Urinary bladder (tissue), 4 donors: ENCODE measurements around the gene PXN. TPM values are rescaled to one million over a fixed set of nuclear protein-coding genes. Genes with fewer than 3 reads are reported as not detected.
"Not testable (repeated sequence)": the region's sequence is repeated elsewhere in the genome, so short reads cannot be mapped to it uniquely, and the experiment has no call there.

Experiments used
- DNase-seq: peaks from one replicate; pipeline ENCODE4 v3.0.0-alpha.2; 2015; ENCODE audit errors: extremely low spot score
- H3K27ac ChIP-seq: one replicate; pipeline ENCODE4 v1.5.1; 2013; ENCODE audit warnings: low read depth, mild to moderate bottlenecking, moderate library complexity
- H3K36me3 ChIP-seq: one replicate; pipeline ENCODE4 v1.6.1; 2013; ENCODE audit warnings: mild to moderate bottlenecking, moderate library complexity; ENCODE audit not compliant: insufficient read depth
- H3K4me1 ChIP-seq: one replicate; pipeline ENCODE4 v1.6.1; 2013; ENCODE audit warnings: mild to moderate bottlenecking, moderate library complexity; ENCODE audit not compliant: insufficient read depth
- H3K4me3 ChIP-seq: one replicate; pipeline ENCODE4 v1.5.1; 2013; ENCODE audit warnings: low read depth, low read length
- WGBS: extraction: QIAGEN DNeasy Blood & Tissue Kit; methylation state at CpG from one replicate; pipeline ENCODE4 v1.1.7; 2013; 5-methylcytosine and 5-hydroxymethylcytosine counted together
- polyA plus RNA-seq: library from polyadenylated mRNA; stranded (reverse); fragments of 200-250 nt; gene quantifications from one replicate; pipeline ENCODE4 v1.2.3, GENCODE V29; 2013
- total RNA-seq: library from RNA; depleted of rRNA; stranded (reverse); fragments of >200 nt; gene quantifications from one replicate; pipeline ENCODE4 v1.2.3, GENCODE V29; 2014
- donor health status: healthy with polysubstance abuse.
- donor health status: healthy.

The PXN gene
- total and polyA plus RNA-seq, 2 donors = 32.4 to 111 TPM

DNA sequence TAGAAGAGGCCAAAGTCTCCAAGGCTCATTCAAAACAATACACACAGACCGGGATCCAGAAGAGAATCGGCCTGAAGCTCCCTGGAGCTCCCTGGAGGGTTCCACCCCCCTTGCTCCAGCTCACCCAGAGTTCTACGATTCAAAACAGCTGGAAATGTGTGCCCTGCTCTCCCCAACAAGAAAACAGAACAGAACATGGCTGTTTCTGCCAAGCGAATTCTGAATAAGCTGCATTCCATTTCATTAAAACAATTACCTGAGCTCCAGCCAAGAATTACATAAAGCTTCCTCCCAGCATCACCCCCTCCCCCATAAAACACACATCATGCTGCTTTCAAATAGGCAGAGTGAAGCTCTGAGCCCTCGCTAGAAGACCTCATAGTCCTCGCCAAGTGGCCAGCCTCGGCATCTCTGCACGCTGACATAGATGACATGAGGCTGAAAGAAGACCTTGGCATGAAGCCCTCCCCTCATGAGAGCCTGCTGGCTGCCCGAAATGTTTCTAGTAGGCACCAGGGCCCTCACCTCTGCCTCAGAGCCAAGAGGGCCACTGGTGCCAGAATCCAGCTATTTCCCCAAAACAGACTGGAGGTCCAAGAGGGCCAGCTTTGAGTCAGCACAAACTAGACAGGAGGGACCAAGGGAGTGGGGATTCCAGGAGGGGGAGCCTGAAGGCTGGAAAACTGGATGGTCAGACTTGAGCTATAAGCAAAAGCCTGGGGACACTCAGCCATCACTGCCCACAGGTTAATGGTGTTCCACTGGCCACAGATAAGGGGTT, 8.3 kb downstream of the PXN start:
- Histone ChIP-seq H3K4me3 (no peak overlapping the region), H3K27ac (no peak overlapping the region), H3K4me1 (no peaks in the 10 kb centered on the region), H3K36me3 (no peaks in the 10 kb centered on the region)
- peak; percentile 86 for DNase-seq
- 13% methylated on average over 9 of the region's 9 CpGs for WGBS

DNA sequence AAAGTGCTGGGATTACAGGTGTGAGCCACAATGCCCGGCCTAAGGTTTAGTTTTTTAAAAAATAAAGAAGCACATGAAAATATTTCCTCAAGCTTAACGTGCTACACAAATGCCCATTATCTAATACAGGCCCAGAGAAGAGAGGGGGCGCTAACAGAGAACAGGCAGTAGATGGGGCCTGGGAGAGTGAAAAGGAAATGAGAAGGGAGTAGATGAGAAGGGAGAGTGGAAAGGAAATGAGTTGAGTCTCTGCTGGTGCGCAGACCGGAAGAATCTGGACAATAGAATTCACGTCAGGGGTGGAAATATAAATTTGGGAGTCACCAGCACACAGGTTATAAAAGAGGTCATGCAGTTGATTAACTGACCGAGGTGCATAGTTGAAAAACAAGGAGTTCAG, 10.7 kb downstream of the PXN start:
- Histone ChIP-seq H3K36me3 (no peaks in the 10 kb centered on the region), H3K4me3 (no peak overlapping the region), H3K27ac (no peak overlapping the region), H3K4me1 (peaks cover 3% of the 10 kb centered on the region)
- WGBS = 83% methylated on average over 7 of the region's 7 CpGs
- no peak for DNase-seq

DNA sequence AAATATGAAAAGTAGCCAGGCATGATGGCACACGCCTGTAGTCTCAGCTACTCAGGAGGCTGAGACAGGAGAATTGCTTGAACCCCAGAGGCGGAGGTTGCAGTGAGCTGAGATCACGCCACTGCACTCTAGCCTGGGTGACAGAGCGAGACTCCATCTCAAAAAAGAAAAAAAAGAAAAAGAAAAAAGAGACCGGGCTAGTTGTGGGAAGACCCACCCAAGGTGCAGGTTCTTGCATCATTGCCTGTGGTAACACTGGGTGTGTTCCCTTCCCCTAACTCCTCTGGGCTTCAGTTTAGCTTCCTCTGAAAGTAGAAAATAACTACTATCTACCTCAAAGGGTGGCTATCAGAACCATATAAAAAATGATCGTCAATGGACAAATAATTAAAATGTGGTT, 12.2 kb downstream of the PXN start:
- 80% methylated on average over 6 of the region's 6 CpGs for WGBS
- not testable (repeated sequence) for DNase-seq, H3K4me1 ChIP-seq, H3K36me3 ChIP-seq, H3K4me3 ChIP-seq, H3K27ac ChIP-seq

DNA sequence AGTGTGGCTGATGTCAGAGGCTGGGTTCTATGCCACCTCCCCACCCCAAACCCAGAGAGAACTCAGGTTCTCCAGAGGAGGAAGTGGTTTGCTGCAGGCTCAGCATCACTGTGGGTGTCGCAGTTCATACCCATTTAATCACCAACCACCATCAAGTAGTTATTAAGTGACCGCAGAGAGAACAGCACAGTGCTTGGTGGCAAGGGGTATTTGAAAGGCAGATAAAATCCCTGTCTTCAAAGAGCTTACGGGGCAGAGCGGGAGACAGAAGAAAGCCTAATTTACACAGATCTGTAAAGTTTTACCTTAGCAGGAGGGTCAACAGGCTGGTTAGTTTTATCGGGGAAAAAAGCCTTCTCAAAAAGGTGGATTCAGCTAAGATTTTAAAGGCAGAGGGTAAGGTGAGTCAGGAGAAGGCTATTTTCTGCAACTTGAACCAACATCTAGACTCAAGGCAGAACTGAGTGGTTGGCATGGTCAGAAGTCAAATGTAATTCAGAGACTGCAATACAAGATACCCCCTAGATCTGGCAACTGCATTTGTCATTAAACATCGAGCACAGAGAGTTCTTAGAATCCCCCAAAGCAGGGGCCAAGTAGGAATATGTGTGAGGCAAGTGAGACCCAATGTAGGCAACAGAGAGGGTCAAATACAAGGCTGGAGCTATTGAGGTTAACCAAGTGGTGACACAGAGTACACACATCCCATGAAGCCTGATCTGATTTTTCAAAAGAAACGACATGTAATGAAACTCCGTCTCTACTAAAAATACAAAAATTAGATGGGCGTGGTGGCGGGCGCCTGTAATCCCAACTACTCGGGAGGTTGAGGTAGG, 13.2 kb downstream of the PXN start:
- Histone ChIP-seq H3K4me3 (no peak overlapping the region), H3K27ac (no peak overlapping the region), H3K4me1 (peaks cover 6% of the 10 kb centered on the region), H3K36me3 (no peaks in the 10 kb centered on the region)
- WGBS = 85% methylated on average over 12 of the region's 12 CpGs
- DNase-seq = no peak

DNA sequence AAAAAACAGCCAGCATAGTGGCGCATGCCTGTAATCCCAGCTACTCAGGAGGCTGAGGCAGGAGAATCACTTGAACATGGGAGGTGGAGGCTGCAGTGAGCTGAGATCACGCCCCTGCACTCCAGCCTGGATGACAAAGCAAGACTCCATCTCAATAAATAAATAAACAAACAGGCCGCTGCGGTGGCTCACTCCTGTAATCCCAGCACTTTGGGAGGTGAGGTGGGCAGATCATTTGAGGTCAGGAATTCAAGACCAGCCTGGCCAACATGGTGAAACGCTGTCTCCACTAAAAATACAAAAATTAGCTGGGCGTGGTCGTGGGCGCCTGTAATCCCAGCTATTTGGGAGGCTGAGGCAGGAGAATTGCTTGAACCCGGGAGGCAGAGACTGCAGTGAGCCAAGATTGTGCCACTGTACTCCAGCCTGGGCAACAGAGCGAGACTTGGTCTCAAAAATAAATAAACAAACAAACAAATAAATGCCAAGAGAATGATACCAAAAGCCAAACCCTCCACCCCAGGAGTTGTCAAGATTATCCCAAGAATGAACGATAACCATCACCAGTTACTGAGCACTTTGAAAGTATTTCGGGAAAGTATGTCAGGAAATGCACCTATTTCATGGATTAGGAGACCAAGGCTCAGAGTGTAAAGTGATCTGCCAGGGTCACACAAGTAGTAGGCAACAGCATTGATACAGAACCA, 14.0 kb downstream of the PXN start:
- H3K4me1 ChIP-seq, H3K4me3 ChIP-seq, DNase-seq, H3K27ac ChIP-seq, H3K36me3 ChIP-seq: not testable (repeated sequence)
- 87% methylated on average over 12 of the region's 12 CpGs for WGBS

DNA sequence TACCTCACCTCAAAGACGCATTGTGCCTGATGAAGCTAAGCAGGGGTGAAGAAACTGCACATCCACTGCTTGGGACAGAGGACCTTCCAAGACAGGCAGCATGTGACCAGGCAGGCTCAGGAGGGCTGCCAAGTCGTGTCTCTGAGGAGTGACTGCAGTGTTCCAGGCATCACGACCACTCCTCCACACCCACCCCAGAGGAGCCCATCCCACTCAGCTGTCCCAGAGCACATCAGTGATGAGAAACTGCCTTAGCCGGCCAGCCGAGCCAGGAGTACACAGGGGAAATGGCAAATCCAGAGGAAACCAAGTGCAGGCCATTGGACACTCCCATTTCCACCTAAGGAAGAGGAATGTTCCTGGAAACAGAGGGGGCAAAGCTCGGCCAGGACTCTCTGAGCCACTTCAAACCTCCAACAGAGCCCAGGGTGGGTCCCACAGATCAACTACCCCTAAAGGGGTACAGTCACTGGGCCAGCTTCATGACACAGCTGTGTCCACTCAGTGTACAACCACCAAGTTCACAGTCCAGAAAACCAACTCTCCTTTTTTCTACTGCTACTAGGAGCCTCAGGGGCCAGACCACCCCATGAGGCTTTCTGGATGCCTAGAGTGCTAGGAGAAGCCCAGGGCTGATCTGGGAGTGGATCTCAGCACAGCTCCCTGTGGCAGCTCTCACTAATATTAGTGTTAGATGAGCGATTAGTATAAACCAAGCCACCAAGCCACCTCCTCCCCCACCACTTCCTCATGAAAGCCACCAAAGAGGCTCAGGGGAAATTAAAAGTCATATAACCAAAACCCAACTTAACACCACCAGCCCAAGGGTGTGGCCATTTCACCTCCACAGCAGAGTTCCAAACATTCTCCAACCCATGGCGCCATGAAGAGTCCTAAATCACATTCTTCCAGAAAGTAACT, 15.4 kb downstream of the PXN start:
- Histone ChIP-seq H3K36me3 (no peaks in the 10 kb centered on the region), H3K4me1 (peaks cover 6% of the 10 kb centered on the region), H3K27ac (no peak overlapping the region), H3K4me3 (no peak overlapping the region)
- DNase-seq = no peak
- 40% methylated on average over 8 of the region's 8 CpGs for WGBS

DNA sequence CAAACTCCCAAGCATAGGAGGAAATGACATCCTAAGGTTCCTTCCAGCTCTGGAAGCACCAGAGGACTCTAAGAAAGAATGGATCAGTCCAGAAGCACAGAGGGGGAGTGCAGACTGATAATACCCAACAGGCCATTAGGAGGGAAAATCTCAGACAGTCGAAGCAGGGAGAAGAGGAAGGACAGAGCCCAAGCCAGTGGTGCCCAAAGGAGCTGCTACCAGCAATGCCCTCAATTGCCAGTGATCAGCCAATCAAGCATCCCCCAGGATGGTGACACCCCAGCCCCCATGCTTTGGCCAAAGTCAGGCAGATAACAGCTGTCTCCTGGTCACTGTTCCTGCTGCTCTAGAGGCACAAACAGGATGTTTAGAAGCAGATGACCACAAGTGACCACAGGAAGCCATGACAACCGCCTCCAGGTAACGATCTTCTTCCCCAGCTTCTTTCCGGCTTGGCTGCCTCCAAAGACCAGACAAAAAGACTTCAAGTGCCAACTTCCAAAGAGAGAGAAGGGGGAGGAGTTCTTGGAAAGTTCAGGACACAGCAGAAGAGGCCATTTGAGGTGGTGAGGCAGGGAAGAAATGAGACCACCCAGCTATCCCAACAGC, 16.2 kb downstream of the PXN start:
- no peak for DNase-seq
- no peak overlapping the region for H3K27ac ChIP-seq

DNA sequence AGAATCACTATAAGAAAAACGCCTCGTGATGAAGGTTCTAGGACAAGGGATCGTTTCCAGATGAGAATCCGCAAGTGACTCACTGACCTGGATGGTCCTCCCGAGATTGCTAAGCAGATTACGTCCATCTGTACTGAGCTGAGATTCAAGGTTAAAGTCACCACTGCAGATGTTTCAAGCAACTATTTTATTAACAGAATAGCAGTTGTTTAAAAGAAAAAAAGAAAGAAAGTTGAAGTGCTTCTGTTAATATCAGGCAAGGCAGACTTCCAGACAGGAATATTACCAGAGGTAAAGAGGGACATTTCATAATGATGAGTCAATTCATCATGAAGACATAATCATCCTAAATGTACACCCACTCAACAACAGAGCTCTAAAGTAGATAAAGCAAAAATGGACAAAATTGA, 17.9 kb downstream of the PXN start:
- no peak overlapping the region for H3K27ac ChIP-seq

More for the DNA sequence above, 16.2 kb downstream of the PXN start:
- 57% methylated on average over 4 of the region's 4 CpGs for WGBS
- Histone ChIP-seq H3K4me3 (no peak overlapping the region), H3K4me1 (peaks cover 6% of the 10 kb centered on the region), H3K36me3 (no peaks in the 10 kb centered on the region)

DNA sequence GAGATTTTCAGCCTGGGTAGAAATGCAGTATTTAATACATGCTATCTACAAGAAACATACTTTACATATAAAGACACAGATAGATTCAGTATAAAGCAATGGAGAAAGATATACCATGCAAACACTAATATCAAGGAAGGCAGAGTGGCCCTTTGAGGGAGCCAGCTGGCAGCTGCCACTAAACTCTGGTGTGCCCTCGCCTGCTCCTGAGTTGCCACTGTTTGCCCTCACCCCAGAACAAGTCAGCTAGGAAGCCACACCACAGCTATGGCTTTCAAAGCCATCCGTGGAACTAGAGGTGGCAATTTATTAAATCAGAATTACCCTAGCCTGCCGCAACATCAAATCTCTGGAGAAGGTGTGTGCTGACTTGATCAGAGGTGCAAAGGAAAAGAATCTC, 18.3 kb downstream of the PXN start:
- WGBS = 77% methylated on average over 3 of the region's 3 CpGs
- no peak for DNase-seq
- Histone ChIP-seq H3K36me3 (no peaks in the 10 kb centered on the region), H3K27ac (no peak overlapping the region), H3K4me1 (peaks cover 6% of the 10 kb centered on the region), H3K4me3 (no peak overlapping the region)

More for the DNA sequence above, 17.9 kb downstream of the PXN start:
- Histone ChIP-seq H3K36me3 (no peaks in the 10 kb centered on the region), H3K4me1 (peaks cover 6% of the 10 kb centered on the region), H3K4me3 (no peak overlapping the region)
- 39% methylated on average over 6 of the region's 6 CpGs for WGBS
- no peak for DNase-seq

DNA sequence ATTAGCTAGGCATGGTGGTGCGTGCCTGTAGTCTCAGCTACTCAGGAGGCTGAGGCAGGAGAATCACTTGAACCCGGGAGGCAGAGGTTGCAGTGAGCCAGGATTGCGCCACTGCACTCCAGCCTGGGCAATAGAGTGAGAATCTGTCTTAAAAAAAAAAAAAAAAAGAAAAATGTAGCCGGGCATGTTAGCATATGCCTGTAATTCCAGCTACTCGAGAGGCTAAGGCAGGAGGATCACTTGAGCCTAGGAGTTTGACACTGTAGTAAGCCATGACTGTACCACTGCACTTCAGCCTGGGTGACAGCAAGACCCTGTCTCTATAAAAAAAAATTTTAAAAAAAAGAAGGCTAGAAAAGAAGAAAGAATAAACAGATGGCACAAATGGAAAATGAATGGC, 18.8 kb downstream of the PXN start:
- 74% methylated on average over 5 of the region's 5 CpGs for WGBS
- H3K4me3 ChIP-seq, DNase-seq, H3K36me3 ChIP-seq, H3K27ac ChIP-seq, H3K4me1 ChIP-seq: not testable (repeated sequence)

DNA sequence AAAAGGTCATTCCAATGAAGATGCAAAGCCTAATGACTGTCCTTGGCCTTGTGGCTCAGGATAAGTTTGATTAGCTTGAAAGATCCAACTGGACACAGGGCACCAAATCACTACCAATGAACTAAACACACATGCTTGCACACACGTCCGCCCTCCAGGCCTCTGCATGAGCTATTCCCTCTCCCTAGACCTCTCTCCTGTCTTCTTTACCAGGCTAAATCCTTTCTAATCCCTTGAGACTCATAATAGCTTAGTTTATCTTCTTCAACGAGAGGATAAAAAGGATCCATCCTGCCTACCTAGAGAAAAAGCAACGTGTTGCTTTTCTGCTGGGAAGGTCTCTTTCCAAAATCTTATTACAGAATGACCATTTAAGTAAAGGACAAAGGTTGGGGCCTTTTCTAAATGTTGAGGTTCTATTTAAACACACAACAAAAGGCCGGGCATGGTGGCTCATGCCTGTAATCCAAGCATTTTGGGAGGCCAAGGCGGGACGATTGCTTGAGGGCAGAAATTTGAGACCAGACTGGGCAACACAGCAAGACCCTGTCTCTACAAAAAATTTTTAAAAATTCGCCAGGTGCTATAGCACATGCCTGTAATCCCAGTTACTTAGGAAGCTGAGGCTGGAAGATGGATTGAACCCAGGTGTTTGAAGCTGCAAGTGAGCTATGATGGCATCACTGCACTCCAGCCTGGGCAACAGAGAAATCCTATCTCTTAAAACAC, 22.4 kb downstream of the PXN start:
- Histone ChIP-seq H3K4me3 (no peak overlapping the region), H3K4me1 (no peaks in the 10 kb centered on the region), H3K36me3 (no peaks in the 10 kb centered on the region), H3K27ac (no peak overlapping the region)
- WGBS = 53% methylated on average over 8 of the region's 8 CpGs
- DNase-seq = no peak

DNA sequence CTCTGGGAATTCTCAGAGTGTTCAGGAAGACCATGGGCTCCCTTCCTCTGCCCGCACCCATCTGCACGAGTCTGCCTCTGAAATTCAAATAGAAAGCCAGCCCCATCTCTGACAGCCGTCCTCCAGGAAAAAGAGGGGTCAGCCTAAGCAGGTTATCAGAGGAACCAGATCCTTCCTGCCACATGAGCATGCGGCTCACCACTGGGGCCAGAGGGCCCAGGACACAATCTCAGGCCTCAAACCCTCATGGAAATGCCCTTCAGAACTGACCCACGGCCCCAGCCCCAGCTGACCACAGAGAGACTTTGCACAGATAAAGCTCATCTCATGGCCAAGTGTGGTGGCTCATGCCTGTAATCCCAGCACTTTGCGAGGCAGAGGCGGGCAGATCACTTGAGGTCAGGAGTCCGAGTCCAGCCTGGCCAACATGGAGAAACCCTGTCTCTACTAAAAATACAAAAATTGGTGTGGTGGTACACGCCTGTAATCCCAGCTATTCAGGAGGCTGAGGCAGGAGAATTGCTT, 23.2 kb downstream of the PXN start:
- Histone ChIP-seq H3K4me3 (no peak overlapping the region), H3K4me1 (no peaks in the 10 kb centered on the region), H3K36me3 (no peaks in the 10 kb centered on the region), H3K27ac (no peak overlapping the region)
- DNase-seq = no peak
- 63% methylated on average over 9 of the region's 9 CpGs for WGBS
